Measurements from ENCODE around the gene LRP5. TPM values are rescaled to one million over a fixed set of nuclear protein-coding genes. Genes with fewer than 3 reads are reported as not detected.
"Not testable (repeated sequence)": the region's sequence is repeated elsewhere in the genome, so short reads cannot be mapped to it uniquely, and the experiment has no call there.

Gene LRP5
- total and polyA plus RNA-seq, 5 donors: 57.1 to 88.8 (median 71.8) TPM

- 94% methylated on average over 14 of the region's 14 CpGs for WGBS
- ATAC-seq (no peak), DNase-seq (no peak)
- no peaks in the 10 kb centered on the region for H3K4me1 ChIP-seq (ENCODE audit: control insufficient read depth, insufficient read depth, low read length)
- intact Hi-C loops (cut with DNase I): no loop called here
- no peak overlapping the region for H3K4me3 ChIP-seq (ENCODE audit: low read length)
- no peak overlapping the region for H3K27ac ChIP-seq (ENCODE audit: low read length)
- H3K9me3 ChIP-seq (ENCODE audit: control insufficient read depth, low read length): no peaks in the 10 kb centered on the region
- H3K27me3 ChIP-seq (ENCODE audit: control insufficient read depth, insufficient read depth): no peaks in the 10 kb centered on the region
Measured at GRCh38 chr11:68282861-68283230, 29.5 kb upstream of the LRP5 start.

DNA sequence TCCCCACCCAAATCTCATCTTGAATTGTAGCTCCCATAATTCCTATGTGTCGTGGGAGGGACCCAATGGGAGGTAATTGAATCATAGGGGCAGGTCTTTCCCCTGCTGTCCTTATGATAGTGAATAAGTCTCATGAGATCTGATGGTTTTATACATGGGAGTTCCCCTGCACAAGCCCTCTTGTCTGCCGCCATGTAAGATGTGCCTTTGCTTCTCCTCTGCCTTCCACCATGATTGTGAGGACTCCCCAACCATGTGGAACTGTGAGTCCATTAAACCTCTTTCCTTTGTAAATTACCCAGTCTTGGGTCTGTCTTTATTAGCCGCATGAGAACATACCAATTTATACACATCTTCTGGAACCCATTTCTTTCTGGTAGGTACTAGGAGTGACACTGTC is 27.8 kb upstream of the LRP5 start:
- ATAC-seq; H3K4me3 ChIP-seq (ENCODE audit: low read length); H3K27ac ChIP-seq (ENCODE audit: low read length); H3K27me3 ChIP-seq (ENCODE audit: control insufficient read depth, insufficient read depth); intact Hi-C loops (cut with DNase I); DNase-seq; H3K4me1 ChIP-seq (ENCODE audit: control insufficient read depth, insufficient read depth, low read length); H3K9me3 ChIP-seq (ENCODE audit: control insufficient read depth, low read length): not testable (repeated sequence)
- WGBS: 96% methylated on average over 3 of the region's 3 CpGs

- no peak overlapping the region for H3K27ac ChIP-seq (ENCODE audit: low read length)
- WGBS: 70% methylated on average over 8 of the region's 8 CpGs
- no peaks in the 10 kb centered on the region for H3K9me3 ChIP-seq (ENCODE audit: control insufficient read depth, low read length)
- DNase-seq (no peak), ATAC-seq (peak in 1 of 2 donors; percentile 41)
- H3K4me3 ChIP-seq (ENCODE audit: low read length): no peak overlapping the region
- no peaks in the 10 kb centered on the region for H3K27me3 ChIP-seq (ENCODE audit: control insufficient read depth, insufficient read depth)
- no peaks in the 10 kb centered on the region for H3K4me1 ChIP-seq (ENCODE audit: control insufficient read depth, insufficient read depth, low read length)
- intact Hi-C loops (cut with DNase I): no loop called here
Measured at GRCh38 chr11:68287419-68287818, 25.0 kb upstream of the LRP5 start.

DNA sequence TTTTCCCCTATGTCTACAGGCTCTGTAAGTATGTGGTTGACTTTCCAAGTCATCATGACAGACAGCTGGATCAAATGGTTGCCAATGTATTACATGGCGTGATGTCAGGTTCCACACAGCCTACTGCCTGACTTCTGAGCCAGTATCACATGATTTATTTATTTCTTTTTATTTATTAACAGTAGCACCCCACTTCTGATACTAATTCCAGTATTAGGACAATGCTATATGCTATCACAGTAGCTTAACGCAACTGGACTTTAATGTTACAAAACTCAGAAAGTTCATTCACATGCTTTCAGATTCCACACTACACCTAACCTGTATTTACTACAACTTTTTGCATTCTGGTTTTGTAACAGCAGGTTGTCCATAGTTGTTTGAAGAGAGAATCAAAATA is 22.9 kb upstream of the LRP5 start:
- no peaks in the 10 kb centered on the region for H3K27me3 ChIP-seq (ENCODE audit: control insufficient read depth, insufficient read depth)
- H3K4me1 ChIP-seq (ENCODE audit: control insufficient read depth, insufficient read depth, low read length): no peaks in the 10 kb centered on the region
- no peaks in the 10 kb centered on the region for H3K9me3 ChIP-seq (ENCODE audit: control insufficient read depth, low read length)
- H3K27ac ChIP-seq (ENCODE audit: low read length): no peak overlapping the region
- DNase-seq (no peak), ATAC-seq (no peak)
- no peak overlapping the region for H3K4me3 ChIP-seq (ENCODE audit: low read length)
- WGBS: 96% methylated on average over 2 of the region's 2 CpGs
- intact Hi-C loops (cut with DNase I): no loop called here

DNA sequence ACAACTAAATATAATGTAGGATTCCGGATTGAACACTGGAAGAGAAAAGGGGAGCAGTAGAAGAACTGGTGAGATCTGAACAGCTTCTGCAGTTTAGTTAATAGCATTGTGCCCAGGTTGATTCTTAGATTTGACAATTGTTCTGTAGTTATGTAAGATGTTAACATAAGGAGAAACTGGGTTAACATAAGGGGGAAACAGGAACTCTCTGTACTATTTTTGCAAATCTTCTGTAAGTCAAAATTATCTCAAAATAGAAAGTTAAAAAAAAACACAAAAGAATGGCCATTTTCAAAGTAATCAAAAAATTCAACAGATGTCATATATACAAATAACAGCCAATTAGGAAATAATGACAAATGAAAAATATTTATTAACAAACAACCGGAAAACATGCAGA is 18.7 kb upstream of the LRP5 start:
- DNase-seq (no peak), ATAC-seq (no peak)
- H3K4me3 ChIP-seq (ENCODE audit: low read length): no peak overlapping the region
- WGBS: 80% methylated on average over 2 of the region's 2 CpGs
- H3K27ac ChIP-seq (ENCODE audit: low read length): no peak overlapping the region
- H3K9me3 ChIP-seq (ENCODE audit: control insufficient read depth, low read length): no peaks in the 10 kb centered on the region
- no peaks in the 10 kb centered on the region for H3K27me3 ChIP-seq (ENCODE audit: control insufficient read depth, insufficient read depth)
- H3K4me1 ChIP-seq (ENCODE audit: control insufficient read depth, insufficient read depth, low read length): no peaks in the 10 kb centered on the region
- intact Hi-C loops (cut with DNase I): loop anchor here in 1 of 4 donors (10.0 kb wide), 1 partner anchor 79 kb away; the partner anchor contains the start of gene KMT5B

GRCh38 chr11:68295271-68295670 is 17.1 kb upstream of the LRP5 start:
- no peak for ATAC-seq
- Histone ChIP-seq H3K4me1 (ENCODE audit: control insufficient read depth, insufficient read depth, low read length) (no peaks in the 10 kb centered on the region), H3K27me3 (ENCODE audit: control insufficient read depth, insufficient read depth) (no peaks in the 10 kb centered on the region), H3K27ac (ENCODE audit: low read length) (no peak overlapping the region), H3K9me3 (ENCODE audit: control insufficient read depth, low read length) (no peaks in the 10 kb centered on the region), H3K4me3 (ENCODE audit: low read length) (no peak overlapping the region)
- no peak for DNase-seq
- intact Hi-C loops (cut with DNase I): loop anchor here in 3 of 4 donors (5.0 to 10.0 kb wide), 2 partner anchors 38 to 80 kb away; partner anchors contain the start of gene KMT5B (in 1 of the 3)
- WGBS: 97% methylated on average over 1 of the region's 1 CpG

- ATAC-seq: no peak
Measured at GRCh38 chr11:68295940-68296339, 16.5 kb upstream of the LRP5 start.

GRCh38 chr11:68296344-68297051 is 15.9 kb upstream of the LRP5 start:
- Histone ChIP-seq H3K9me3 (ENCODE audit: control insufficient read depth, low read length) (no peaks in the 10 kb centered on the region), H3K27me3 (ENCODE audit: control insufficient read depth, insufficient read depth) (no peaks in the 10 kb centered on the region), H3K4me1 (ENCODE audit: control insufficient read depth, insufficient read depth, low read length) (no peaks in the 10 kb centered on the region), H3K4me3 (ENCODE audit: low read length) (no peak overlapping the region), H3K27ac (ENCODE audit: low read length) (no peak overlapping the region)
- 89% methylated on average over 15 of the region's 15 CpGs for WGBS
- DNase-seq: no peak
- no peak for ATAC-seq
- intact Hi-C loops (cut with DNase I): loop anchor here (2.0 to 10.0 kb wide), 3 partner anchors 39 to 82 kb away; partner anchors contain the start of gene KMT5B (in 1 of the 4)

More at GRCh38 chr11:68295940-68296339, 16.5 kb upstream of the LRP5 start:
- no peaks in the 10 kb centered on the region for H3K9me3 ChIP-seq (ENCODE audit: control insufficient read depth, low read length)
- no peaks in the 10 kb centered on the region for H3K4me1 ChIP-seq (ENCODE audit: control insufficient read depth, insufficient read depth, low read length)
- H3K27me3 ChIP-seq (ENCODE audit: control insufficient read depth, insufficient read depth): no peaks in the 10 kb centered on the region
- intact Hi-C loops (cut with DNase I): loop anchor here (2.0 to 10.0 kb wide), 3 partner anchors 39 to 81 kb away; partner anchors contain the start of gene KMT5B (in 1 of the 4)
- 92% methylated on average over 5 of the region's 5 CpGs for WGBS
- no peak for DNase-seq
- no peak overlapping the region for H3K4me3 ChIP-seq (ENCODE audit: low read length)
- H3K27ac ChIP-seq (ENCODE audit: low read length): no peak overlapping the region

DNA sequence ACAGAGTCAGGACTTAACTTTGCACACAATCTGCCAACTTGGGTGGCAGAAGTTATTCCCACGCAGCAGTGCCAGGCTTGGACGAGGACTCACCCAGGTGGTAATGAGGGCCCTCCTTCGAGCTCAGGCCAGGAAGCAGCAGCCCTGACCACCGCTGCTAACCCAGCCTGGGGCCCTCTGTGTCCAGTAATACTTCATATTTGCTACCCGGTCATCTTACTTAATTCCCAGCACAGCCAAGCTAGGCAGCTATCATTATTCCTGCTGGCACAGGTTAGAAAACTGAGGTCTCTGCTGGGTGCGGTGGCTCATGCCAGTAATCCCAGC is 15.4 kb upstream of the LRP5 start:
- no peaks in the 10 kb centered on the region for H3K9me3 ChIP-seq (ENCODE audit: control insufficient read depth, low read length)
- H3K27me3 ChIP-seq (ENCODE audit: control insufficient read depth, insufficient read depth): no peaks in the 10 kb centered on the region
- 88% methylated on average over 6 of the region's 6 CpGs for WGBS
- no peak overlapping the region for H3K27ac ChIP-seq (ENCODE audit: low read length)
- DNase-seq (no peak), ATAC-seq (no peak)
- no peak overlapping the region for H3K4me3 ChIP-seq (ENCODE audit: low read length)
- intact Hi-C loops (cut with DNase I): loop anchor here (2.0 to 10.0 kb wide), 3 partner anchors 40 to 82 kb away; partner anchors contain the start of gene KMT5B (in 1 of the 4)
- H3K4me1 ChIP-seq (ENCODE audit: control insufficient read depth, insufficient read depth, low read length): no peaks in the 10 kb centered on the region

DNA sequence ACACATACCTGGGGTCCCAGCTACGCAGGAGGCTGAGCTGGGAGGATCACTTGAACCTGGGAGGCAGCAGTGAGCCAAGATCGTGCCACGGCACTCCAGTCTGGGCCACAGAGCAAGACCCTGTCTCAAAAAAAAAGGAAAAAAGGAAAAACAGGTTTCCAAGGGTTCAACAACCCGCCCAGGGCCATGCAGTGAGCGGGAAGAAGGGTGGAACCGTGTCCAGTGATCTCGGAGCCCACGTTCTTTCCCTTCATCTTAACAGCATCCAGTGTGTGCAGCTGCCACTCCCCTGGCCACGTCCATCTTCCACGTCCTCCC is 14.9 kb upstream of the LRP5 start:
- ATAC-seq (no peak), DNase-seq (no peak)
- H3K27me3 ChIP-seq (ENCODE audit: control insufficient read depth, insufficient read depth): no peaks in the 10 kb centered on the region
- no peaks in the 10 kb centered on the region for H3K4me1 ChIP-seq (ENCODE audit: control insufficient read depth, insufficient read depth, low read length)
- WGBS: 40% methylated on average over 10 of the region's 10 CpGs
- H3K9me3 ChIP-seq (ENCODE audit: control insufficient read depth, low read length): no peaks in the 10 kb centered on the region
- intact Hi-C loops (cut with DNase I): loop anchor here (2.0 to 10.0 kb wide), 3 partner anchors 40 to 83 kb away; partner anchors contain the start of gene KMT5B (in 1 of the 4)
- no peak overlapping the region for H3K4me3 ChIP-seq (ENCODE audit: low read length)
- H3K27ac ChIP-seq (ENCODE audit: low read length): no peak overlapping the region

- WGBS: 29% methylated on average over 40 of the region's 40 CpGs
- Histone ChIP-seq H3K27me3 (ENCODE audit: control insufficient read depth, insufficient read depth) (no peaks in the 10 kb centered on the region), H3K4me1 (ENCODE audit: control insufficient read depth, insufficient read depth, low read length) (no peaks in the 10 kb centered on the region), H3K27ac (ENCODE audit: low read length) (no peak overlapping the region), H3K4me3 (ENCODE audit: low read length) (no peak overlapping the region), H3K9me3 (ENCODE audit: control insufficient read depth, low read length) (no peaks in the 10 kb centered on the region)
- ATAC-seq (peak; percentile 95 to 97), DNase-seq (peak; percentile 80 to 93 (median 92))
- intact Hi-C loops (cut with DNase I): loop anchor here (2.0 to 10.0 kb wide), 3 partner anchors 41 to 83 kb away; partner anchors contain the start of gene KMT5B (in 1 of the 4)
Measured at GRCh38 chr11:68297812-68298658, 14.4 kb upstream of the LRP5 start.
